ENCODE results near the gene PNKP. TPM values are rescaled to one million over a fixed set of nuclear protein-coding genes. Genes with fewer than 3 reads are reported as not detected.

Gene PNKP
- total and polyA plus RNA-seq, 2 of the 8 experiments (the other 6 are each of a cell fraction or from before 2014, with no cell fraction given) = 45.8 to 105 TPM

- TF ChIP-seq CHD7 (IDR thresholded peaks at IDR 0.05; ENCODE audit: insufficient replicate concordance, low read length) (no peak), TAF1 (IDR thresholded peaks at IDR 0.05; ENCODE audit: low read depth, low read length) (no peak), CHD1 (IDR thresholded peaks at IDR 0.05; ENCODE audit: low read depth, low read length) (no peak)
These were observed 6.5 kb upstream of the PNKP start (continued) for GRCh38 chr19:49873834-49874233.

Data from H1 (cell line).